D721Med (cell line): Measurements from ENCODE around the gene CITED2.

Experiments used
- DNase-seq: peaks from one replicate; pipeline ENCODE4 v3.0.0; 2011; ENCODE audit warnings: low spot score; ENCODE audit not compliant: insufficient read length
- FAIRE-seq: peaks from 2 replicates; lab custom pipeline; 2011; peaks lifted over from hg19 to GRCh38; lab: Jason Lieb, UNC
- CTCF ChIP-seq: IDR thresholded peaks from 2 replicates; pipeline ENCODE4 v1.5.1; 2012; ENCODE audit warnings: mild to moderate bottlenecking, control low read depth; ENCODE audit not compliant: insufficient read depth; ENCODE audit errors: missing control alignments

Gene CITED2

GRCh38 chr6:139370999-139371345, 3.5 kb downstream of the CITED2 start:
- TF ChIP-seq CTCF = no peak
- no peak for DNase-seq
- FAIRE-seq = no peak

GRCh38 chr6:139370283-139370998, 4.0 kb downstream of the CITED2 start:
- DNase-seq = no peak
- no peak for FAIRE-seq
- TF ChIP-seq CTCF = no peak

GRCh38 chr6:139369568-139370282, 4.7 kb downstream of the CITED2 start:
- DNase-seq (no peak), FAIRE-seq (no peak)
- TF ChIP-seq CTCF = peak; percentile 55

GRCh38 chr6:139369068-139369467, 5.4 kb downstream of the CITED2 start:
- TF ChIP-seq CTCF = no peak
- no peak for FAIRE-seq
- no peak for DNase-seq

DNA sequence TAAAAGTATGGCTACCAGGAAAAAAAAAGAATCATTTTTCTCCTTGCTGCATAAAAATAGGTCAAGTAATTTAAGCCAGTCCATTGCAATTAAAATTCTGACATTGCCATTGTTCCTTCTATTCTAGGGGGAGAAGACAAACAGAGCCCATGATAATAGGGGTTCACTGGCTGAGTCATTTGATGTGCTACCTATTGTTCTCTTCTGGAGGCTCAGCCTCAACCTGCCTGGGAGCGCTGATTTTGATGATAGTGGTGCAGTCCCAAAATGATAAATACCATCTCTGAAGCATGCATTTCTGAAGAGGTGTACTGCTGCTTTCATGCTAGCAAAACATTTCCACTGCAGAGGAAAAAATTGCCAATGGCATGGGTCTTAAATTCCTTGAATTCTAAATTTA, 5.8 kb downstream of the CITED2 start:
- TF ChIP-seq CTCF = no peak
- no peak for FAIRE-seq
- no peak for DNase-seq

DNA sequence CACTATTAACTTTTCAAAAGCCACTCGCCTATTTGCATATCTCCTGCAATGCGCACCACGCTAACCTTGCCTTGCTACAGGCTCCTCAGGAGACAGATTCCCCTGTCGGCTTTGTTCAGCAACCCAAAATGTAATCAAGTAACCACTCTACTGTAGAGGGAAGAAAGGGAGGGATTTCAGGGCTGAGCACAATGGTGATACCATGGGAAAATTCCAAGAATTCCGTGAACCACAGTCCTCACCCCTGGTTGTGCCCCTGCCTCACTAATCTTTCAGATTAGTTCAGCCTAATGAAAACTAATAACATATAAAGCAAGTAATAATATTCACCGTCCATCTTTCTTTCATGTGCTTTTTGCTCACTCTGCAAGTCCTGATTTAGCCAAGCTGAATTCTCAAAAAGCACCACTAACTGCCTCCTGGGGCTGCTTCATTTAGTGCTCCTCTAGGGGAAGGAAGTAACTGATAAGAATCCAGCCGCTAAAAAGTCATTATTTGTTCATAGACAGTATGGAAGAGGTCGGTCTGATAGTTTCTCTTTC, 6.6 kb downstream of the CITED2 start:
- no peak for TF ChIP-seq CTCF
- FAIRE-seq (no peak), DNase-seq (no peak)

DNA sequence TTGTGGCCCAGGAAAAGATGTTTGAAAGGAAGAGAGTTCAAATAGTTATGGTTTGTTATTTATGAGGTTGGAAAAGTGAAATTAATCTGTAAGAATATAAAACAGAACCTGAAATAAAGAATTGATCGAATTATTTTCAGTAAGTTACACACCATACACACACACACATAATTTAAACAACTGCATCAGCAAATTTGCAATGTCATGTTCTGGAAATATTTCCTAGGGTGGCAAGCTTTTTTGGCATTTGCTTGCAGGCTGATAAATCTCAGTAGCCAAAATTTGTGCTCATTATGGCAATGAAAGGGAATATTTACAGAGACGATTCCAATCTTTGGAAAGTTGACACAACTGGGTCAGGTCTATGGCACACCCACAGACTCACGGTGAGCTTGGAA, 9.5 kb downstream of the CITED2 start:
- no peak for TF ChIP-seq CTCF
- no peak for DNase-seq

More for the DNA sequence above, 9.5 kb downstream of the CITED2 start:
- no peak for FAIRE-seq
